Gastrocnemius medialis (tissue), 4 donors: ENCODE measurements around the gene NOLC1.

Experiments used
- POLR2A ChIP-seq, 2 donors: fragments of 450-650 bp; IDR thresholded peaks; one replicate each; pipeline ENCODE4 v1.6.1; 2017; ENCODE audit warnings: antibody characterized with exemption in 2 of 2, mild to moderate bottlenecking in 2 of 2, moderate library complexity in 2 of 2
- TF ChIP-seq, protein P1 (sequence below), 5 experiments: fragments of 450-650 bp in 3 of 5; fragments of 200-600 bp in 2 of 5; sonication (generic) in 2 of 5; IDR thresholded peaks in 4 of 5; conservative IDR thresholded peaks in 1 of 5; 1 replicate in 4 of 5; 2 replicates in 1 of 5; pipeline ENCODE4 v1.5.1; 2016 to 2019; ENCODE audit warnings: antibody characterized with exemption in 5 of 5, mild to moderate bottlenecking in 3 of 5, moderate library complexity in 3 of 5

DNA sequence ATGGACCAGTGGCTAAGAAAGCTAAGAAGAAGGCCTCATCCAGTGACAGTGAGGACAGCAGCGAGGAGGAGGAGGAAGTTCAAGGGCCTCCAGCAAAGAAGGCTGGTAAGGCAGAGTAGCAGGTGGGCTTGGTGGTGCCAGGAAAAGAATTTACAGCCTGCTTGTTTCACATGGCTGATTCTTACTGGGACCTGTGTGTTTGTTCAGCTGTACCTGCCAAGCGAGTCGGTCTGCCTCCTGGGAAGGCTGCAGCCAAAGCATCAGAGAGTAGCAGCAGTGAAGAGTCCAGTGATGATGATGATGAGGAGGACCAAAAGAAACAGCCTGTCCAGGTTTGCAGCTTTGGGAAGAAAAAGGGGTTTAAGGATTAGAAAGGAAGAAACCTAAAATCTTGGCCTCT is 5.0 kb downstream of the NOLC1 start:
- no peak for TF ChIP-seq POLR2A (IDR thresholded peaks at IDR 0.05)
- TF ChIP-seq, protein P1, sequence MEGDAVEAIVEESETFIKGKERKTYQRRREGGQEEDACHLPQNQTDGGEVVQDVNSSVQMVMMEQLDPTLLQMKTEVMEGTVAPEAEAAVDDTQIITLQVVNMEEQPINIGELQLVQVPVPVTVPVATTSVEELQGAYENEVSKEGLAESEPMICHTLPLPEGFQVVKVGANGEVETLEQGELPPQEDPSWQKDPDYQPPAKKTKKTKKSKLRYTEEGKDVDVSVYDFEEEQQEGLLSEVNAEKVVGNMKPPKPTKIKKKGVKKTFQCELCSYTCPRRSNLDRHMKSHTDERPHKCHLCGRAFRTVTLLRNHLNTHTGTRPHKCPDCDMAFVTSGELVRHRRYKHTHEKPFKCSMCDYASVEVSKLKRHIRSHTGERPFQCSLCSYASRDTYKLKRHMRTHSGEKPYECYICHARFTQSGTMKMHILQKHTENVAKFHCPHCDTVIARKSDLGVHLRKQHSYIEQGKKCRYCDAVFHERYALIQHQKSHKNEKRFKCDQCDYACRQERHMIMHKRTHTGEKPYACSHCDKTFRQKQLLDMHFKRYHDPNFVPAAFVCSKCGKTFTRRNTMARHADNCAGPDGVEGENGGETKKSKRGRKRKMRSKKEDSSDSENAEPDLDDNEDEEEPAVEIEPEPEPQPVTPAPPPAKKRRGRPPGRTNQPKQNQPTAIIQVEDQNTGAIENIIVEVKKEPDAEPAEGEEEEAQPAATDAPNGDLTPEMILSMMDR (IDR thresholded peaks at IDR 0.05 in 4 of 5, conservative IDR thresholded peaks at IDR 0.05 in 1 of 5) = no peak
